Mucosa of gallbladder (tissue), 1 donor: Measurements from ENCODE around the gene MAP3K12. TPM values are rescaled to one million over a fixed set of nuclear protein-coding genes. Genes with fewer than 3 reads are reported as not detected.
"Not testable (repeated sequence)": the region's sequence is repeated elsewhere in the genome, so short reads cannot be mapped to it uniquely, and the experiment has no call there.

Experiments
- DNase-seq: peaks from one replicate; pipeline ENCODE4 v3.0.0-alpha.2; 2020; ENCODE audit warnings: low spot score
- total RNA-seq: library from RNA; stranded (reverse); gene quantifications from one replicate; pipeline ENCODE4 v1.2.1, GENCODE V29; 2021
- donor health status: DM: no; HTN: no; CAD: no.

The MAP3K12 gene
- total RNA-seq, 1 donor from 2014 or later, result 29.2 TPM

- peak; percentile 94 for DNase-seq
Observed at GRCh38 chr12:53492830-53493609, 6.2 kb downstream of the MAP3K12 start.

- DNase-seq, result no peak
Observed at GRCh38 chr12:53492188-53492587, 7.1 kb downstream of the MAP3K12 start.

GRCh38 chr12:53489242-53489864, 9.9 kb downstream of the MAP3K12 start:
- no peak for DNase-seq

- no peak for DNase-seq
Observed at GRCh38 chr12:53486736-53487487, 12.3 kb downstream of the MAP3K12 start.

GRCh38 chr12:53485955-53486735, 13.1 kb downstream of the MAP3K12 start:
- no peak for DNase-seq

- no peak for DNase-seq
Observed at GRCh38 chr12:53484686-53485575, 14.3 kb downstream of the MAP3K12 start.

- no peak for DNase-seq
Observed at GRCh38 chr12:53483979-53484377, 15.3 kb downstream of the MAP3K12 start.

DNA sequence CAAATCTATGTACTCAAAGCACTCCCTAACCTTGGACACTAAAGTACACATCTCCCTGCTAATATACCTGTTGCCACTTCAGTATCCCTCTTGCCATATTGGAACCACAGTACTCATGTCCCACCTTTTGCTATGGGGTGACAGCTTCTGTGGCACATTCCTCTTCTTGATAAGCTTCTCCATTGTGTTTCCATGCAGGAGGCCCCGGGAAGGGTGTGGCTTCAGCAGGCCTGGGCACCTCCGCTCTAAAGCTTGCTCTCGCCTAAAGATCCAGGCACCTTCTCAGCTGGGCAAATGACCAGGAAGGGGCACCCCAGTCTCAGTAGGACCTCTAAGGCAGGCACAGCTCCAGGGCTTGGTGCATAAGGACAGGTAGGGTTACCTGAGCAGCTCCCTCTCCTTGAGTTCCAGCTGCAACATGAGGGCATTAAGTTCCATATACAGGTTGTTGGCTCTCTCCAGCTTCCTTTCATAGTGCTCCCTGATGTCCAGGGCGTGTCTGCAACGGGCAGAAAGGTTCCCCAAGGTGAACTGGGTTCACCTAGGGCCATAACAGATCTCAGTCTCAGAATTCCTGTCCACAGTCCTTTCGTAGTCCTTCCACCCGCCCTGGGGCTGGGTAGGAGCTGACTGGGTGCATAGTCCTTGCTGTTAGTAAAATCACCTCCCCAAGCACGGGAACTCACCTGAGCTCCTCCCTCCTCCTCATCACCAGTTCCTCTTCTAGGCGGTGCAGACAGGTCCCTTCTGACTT, 15.9 kb downstream of the MAP3K12 start:
- DNase-seq, result no peak

DNA sequence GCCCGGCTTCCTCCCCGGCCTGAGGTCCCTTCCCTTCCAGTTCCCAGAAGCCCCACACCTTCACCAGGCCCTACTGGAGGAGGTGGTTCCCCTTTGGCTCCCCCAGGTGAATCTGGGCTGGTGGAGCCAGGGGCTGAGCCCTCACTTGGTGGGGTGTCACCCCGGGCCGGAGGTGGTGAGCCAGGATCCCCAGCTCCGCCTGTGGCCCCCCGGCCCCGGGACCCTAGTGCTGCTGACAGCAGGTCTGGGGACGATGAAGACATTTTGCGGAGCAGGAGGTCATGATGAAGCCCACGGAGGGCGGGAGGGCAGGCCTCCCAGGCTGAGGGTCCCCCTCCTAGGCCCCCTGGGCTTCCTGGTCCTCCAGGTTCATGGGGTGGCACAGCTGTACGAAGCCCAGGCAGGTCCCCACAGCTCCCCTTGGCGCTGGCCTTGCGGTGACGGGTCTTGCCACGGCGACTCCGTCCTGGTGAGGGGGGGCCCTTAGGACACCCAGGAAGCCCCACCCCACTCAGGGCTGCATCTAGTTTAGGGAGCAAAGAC, 16.6 kb downstream of the MAP3K12 start:
- DNase-seq, result no peak

DNA sequence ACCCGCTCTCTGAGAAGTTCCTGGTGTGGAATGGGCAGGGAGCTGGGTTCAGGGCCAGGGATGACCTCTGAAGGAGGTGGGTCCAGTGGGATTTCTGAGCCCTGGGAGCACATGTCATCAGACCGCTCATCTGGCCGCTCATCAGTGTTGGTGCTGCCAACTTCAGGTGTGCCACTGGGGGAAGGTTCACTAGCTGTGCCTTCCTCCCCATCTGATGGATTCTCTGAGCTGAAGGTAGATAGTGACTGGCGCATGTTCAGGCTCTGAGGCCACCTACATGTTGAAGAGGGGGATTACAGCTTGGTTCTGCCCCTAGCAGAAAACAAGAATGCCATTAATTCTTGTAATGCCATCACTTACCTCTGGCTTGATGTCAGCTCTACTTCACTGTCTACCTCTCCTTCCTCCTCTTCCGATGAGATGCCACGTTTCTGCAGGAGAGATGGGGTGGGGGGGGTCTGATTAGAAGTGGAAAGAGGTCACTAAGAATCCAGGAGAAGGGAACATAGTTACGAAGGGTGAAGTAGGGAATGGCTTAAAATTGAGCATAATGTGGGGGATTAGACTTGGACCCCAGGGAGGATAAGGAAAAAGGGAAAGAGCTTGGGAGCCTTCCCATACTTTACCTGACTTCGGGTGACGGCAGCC, 17.2 kb downstream of the MAP3K12 start:
- no peak for DNase-seq

GRCh38 chr12:53481458-53481857, 17.8 kb downstream of the MAP3K12 start:
- DNase-seq, result not testable (repeated sequence)

GRCh38 chr12:53480491-53481442, 18.5 kb downstream of the MAP3K12 start:
- no peak for DNase-seq

DNA sequence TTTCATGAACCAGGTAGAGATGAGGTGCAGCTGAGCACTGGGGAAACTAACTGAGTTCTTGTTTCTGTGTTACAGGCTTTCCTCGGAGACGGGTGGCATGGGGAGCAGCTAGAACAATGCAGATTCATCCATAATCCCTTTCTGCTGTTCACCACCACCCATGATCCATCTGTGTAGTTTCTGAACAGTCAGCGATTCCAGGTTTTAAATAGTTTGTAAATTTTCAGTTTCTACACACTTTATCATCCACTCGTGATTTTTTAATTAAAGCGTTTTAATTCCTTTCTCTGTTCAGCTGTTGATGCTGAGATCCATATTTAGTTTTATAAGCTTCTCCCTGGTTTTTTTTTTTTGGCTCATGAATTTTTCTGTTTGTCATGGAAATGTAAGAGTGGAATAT, 19.9 kb downstream of the MAP3K12 start:
- no peak for DNase-seq

DNA sequence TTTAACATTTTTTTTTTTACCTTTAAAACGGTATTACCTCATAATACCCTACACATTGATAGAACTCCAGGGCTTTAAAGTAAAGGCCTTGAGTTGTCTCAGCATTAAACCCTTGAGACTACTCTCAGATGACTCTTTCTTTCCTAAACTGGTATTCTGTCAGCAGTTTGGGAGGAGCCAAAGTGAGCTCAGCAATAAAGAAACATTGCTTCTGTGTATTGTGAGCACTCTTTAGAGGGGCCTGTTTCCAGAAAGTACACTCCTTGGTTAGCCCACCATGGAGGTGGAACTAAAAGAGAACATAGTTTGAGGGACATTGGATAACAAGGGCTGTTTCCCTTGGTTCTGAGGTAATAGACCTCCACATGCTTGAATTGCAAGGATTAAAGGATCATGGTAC, 20.4 kb downstream of the MAP3K12 start:
- no peak for DNase-seq

DNA sequence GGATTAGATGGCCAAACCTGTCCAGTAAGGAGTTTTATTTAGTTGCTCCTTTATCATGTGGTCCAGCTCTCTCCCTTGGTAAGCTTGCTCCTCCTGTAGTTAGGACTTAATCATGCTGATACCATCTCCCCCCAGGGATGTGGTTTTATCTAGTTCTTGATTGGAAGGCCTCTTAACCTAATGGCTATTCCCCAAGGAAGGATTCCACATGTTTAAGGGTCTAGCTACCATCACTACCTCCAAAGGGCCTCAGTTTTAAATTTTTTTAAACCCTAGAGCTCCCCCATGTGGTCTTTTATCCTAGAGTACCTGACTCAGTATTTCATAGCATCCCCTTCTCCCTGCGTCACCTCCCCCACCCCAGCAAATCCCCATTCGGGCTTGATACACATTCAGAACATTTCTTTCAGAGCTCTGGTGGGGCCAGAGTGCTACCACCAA, 22.5 kb downstream of the MAP3K12 start:
- DNase-seq, result no peak

GRCh38 chr12:53474819-53475218, 24.4 kb downstream of the MAP3K12 start:
- DNase-seq, result no peak

DNA sequence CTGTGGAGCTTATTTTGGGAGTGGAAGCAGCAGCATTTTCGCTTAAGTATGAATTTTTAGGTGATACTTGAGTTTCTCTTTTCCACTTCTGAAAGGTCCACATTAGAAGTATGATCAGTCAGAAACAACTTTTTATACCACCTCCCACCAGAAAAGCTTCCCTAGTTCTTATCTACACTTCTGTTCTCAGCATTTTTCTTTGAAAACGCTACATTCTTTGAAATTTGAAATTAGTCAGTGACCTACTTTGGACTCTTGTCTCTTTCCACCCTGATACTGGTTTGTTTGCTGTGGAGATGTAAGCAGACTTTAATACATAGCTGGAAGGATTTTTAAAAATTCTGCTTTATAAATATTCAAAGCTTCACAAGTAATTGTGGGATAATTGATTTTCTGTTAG, 25.2 kb downstream of the MAP3K12 start:
- DNase-seq, result no peak

DNA sequence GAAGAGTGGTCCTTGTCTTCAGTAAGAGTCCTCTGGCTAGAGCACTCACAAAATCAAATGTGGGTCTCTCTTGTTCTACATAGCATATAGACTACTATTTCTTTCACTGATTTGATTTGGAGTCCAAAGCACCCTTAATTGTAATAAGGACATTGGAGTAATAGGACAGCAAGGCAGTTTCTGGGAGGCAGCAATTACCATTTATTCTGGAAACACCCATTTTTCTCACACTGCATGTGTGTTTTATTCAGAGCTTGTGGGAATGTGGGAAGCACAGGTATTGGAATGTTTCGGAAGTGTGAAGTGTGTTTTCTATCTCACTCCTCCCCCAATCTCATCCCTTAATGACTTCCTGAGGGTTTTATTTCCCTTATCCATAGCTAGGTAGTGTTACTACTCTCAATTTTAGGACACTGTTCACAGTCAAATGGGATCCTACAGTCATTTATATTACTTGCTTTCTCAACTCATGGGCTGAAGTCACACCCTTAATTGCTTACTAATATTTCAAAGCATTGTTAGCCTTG, 27.1 kb downstream of the MAP3K12 start:
- no peak for DNase-seq
